ENCODE results near the gene C11orf42.
"Not testable (repeated sequence)": the region's sequence is repeated elsewhere in the genome, so short reads cannot be mapped to it uniquely, and the experiment has no call there.

The C11orf42 gene

GRCh38 chr11:6219359-6219758 is 14.0 kb downstream of the C11orf42 start:
- no peak for DNase-seq (ENCODE audit: low read depth in 4 of 4, low spot score in 1 of 4)

- no peak for DNase-seq (ENCODE audit: low read depth in 4 of 4, low spot score in 1 of 4)
These were observed 18.5 kb downstream of the C11orf42 start for GRCh38 chr11:6223854-6224253.

GRCh38 chr11:6224421-6224820 is 19.1 kb downstream of the C11orf42 start:
- no peak for DNase-seq (ENCODE audit: low read depth in 4 of 4, low spot score in 1 of 4)

- no peak for DNase-seq (ENCODE audit: low read depth in 4 of 4, low spot score in 1 of 4)
These were observed 19.7 kb downstream of the C11orf42 start for GRCh38 chr11:6225024-6225423.

GRCh38 chr11:6225896-6226295 is 20.5 kb downstream of the C11orf42 start:
- DNase-seq (ENCODE audit: low read depth in 4 of 4, low spot score in 1 of 4), result no peak

GRCh38 chr11:6228520-6228919 is 23.2 kb downstream of the C11orf42 start:
- DNase-seq (ENCODE audit: low read depth in 4 of 4, low spot score in 1 of 4), result no peak

GRCh38 chr11:6229911-6230310 is 24.6 kb downstream of the C11orf42 start:
- DNase-seq (ENCODE audit: low read depth in 4 of 4, low spot score in 1 of 4), result no peak

GRCh38 chr11:6232899-6233298 is 27.5 kb downstream of the C11orf42 start:
- no peak for DNase-seq (ENCODE audit: low read depth in 4 of 4, low spot score in 1 of 4)

- no peak for DNase-seq (ENCODE audit: low read depth in 4 of 4, low spot score in 1 of 4)
These were observed 28.6 kb downstream of the C11orf42 start for GRCh38 chr11:6233984-6234386.

- DNase-seq (ENCODE audit: low read depth in 4 of 4, low spot score in 1 of 4), result peak; percentile 94 to 99 (median 98)
These were observed 29.2 kb downstream of the C11orf42 start, which contains the start of gene FHIP1B for GRCh38 chr11:6234387-6235107. FHIP1B (minus strand) TSS chr11:6234636; CDS start chr11:6224516, 10,120 bp downstream.

- no peak for DNase-seq (ENCODE audit: low read depth in 4 of 4, low spot score in 1 of 4)
These were observed 31.9 kb downstream of the C11orf42 start for GRCh38 chr11:6237266-6237665.

GRCh38 chr11:6237761-6238302 is 32.5 kb downstream of the C11orf42 start:
- DNase-seq (ENCODE audit: low read depth in 4 of 4, low spot score in 1 of 4), result no peak

GRCh38 chr11:6238902-6239301 is 33.5 kb downstream of the C11orf42 start, which contains the start of gene CNGA4:
CNGA4 (plus strand) TSS chr11:6239089; CDS start chr11:6239207, 118 bp downstream.
- DNase-seq (ENCODE audit: low read depth in 4 of 4, low spot score in 1 of 4), result no peak

- no peak for DNase-seq (ENCODE audit: low read depth in 4 of 4, low spot score in 1 of 4)
These were observed 34.8 kb downstream of the C11orf42 start for GRCh38 chr11:6240139-6240538.

- no peak for DNase-seq (ENCODE audit: low read depth in 4 of 4, low spot score in 1 of 4)
These were observed 35.4 kb downstream of the C11orf42 start for GRCh38 chr11:6240781-6241180.

GRCh38 chr11:6241316-6241715 is 36.0 kb downstream of the C11orf42 start:
- DNase-seq (ENCODE audit: low read depth in 4 of 4, low spot score in 1 of 4), result no peak

- DNase-seq (ENCODE audit: low read depth in 4 of 4, low spot score in 1 of 4), result no peak
These were observed 40.2 kb downstream of the C11orf42 start for GRCh38 chr11:6245536-6245935.

GRCh38 chr11:6248248-6248647 is 42.9 kb downstream of the C11orf42 start:
- DNase-seq (ENCODE audit: low read depth in 4 of 4, low spot score in 1 of 4), result no peak

GRCh38 chr11:6248897-6249296 is 43.5 kb downstream of the C11orf42 start:
- DNase-seq (ENCODE audit: low read depth in 4 of 4, low spot score in 1 of 4), result not testable (repeated sequence)

- DNase-seq (ENCODE audit: low read depth in 4 of 4, low spot score in 1 of 4), result no peak
These were observed 44.6 kb downstream of the C11orf42 start for GRCh38 chr11:6249770-6250555.

- peak in 2 of 4 experiments; percentile 24 to 39 for DNase-seq (ENCODE audit: low read depth in 4 of 4, low spot score in 1 of 4)
These were observed 45.9 kb downstream of the C11orf42 start for GRCh38 chr11:6251120-6251733.
